GM12878 (cell line): ENCODE results near the gene STK35.

Experiments used
- POLR2A ChIP-seq: IDR thresholded peaks from 2 replicates; pipeline ENCODE4 v1.6.1; 2011; ENCODE audit warnings: low read depth, mild to moderate bottlenecking, low read length
- RBBP5 ChIP-seq: fragments of 200-600 bp; sonication (generic); conservative IDR thresholded peaks from 2 replicates; pipeline ENCODE4 v1.6.1; 2016

- TF ChIP-seq RBBP5 (no peak), POLR2A (no peak)
These were observed 64.2 kb downstream of the STK35 start for GRCh38 chr20:2165871-2166270.
